K562 (cell line): ENCODE results near the gene HIPK2. TPM values are rescaled to one million over a fixed set of nuclear protein-coding genes. Genes with fewer than 3 reads are reported as not detected.

Experiments used
- ATAC-seq: fragments of 200-7000 bp; cut with Tn5 transposase; 3 replicates; pipeline ENCODE4 v1.9.1; 2020; ENCODE audit warnings: moderate library complexity
- BruUV-seq: library from RNA; stranded (reverse); fragments of 400-500 nt; replicated peaks from 2 replicates; lab custom pipeline; 2021; lab: Mats Ljungman, UMichigan
- CTCF ChIA-PET: fragments of 300-600 bp; formaldehyde crosslinking; extraction: SDS; loops from one replicate; lab custom pipeline; 2021; ENCODE audit warnings: low intra/inter-chr PET ratio; lab: Yijun Ruan, JAX
- POLR2A ChIA-PET: fragments of 300-600, 350-650 bp; sonication (Branson Sonifier 250); formaldehyde crosslinking; extraction: SDS; loops from one replicate; lab custom pipeline; 2021; ENCODE audit warnings: antibody characterized with exemption, inconsistent platforms; lab: Yijun Ruan, JAX
- DNase-seq, 4 experiments: peaks; one replicate each; pipeline versions ENCODE4 v3.0.0 to v3.0.0-alpha.2; 2011 to 2018; ENCODE audit warnings: low spot score in 3 of 4, mixed read lengths in 3 of 4; ENCODE audit errors: extremely low read depth in 1 of 4
- FAIRE-seq: peaks from 2 replicates; lab custom pipeline; 2011; peaks lifted over from hg19 to GRCh38; lab: Jason Lieb, UNC
- H2AFZ ChIP-seq: 2 replicates; pipeline ENCODE4 v1.6.0; 2011; ENCODE audit warnings: low read depth, low read length, control low read depth, inconsistent platforms
- H3K27ac ChIP-seq: fragments of 200-600 bp; 3 replicates; pipeline ENCODE4 v1.8.0; 2011; ENCODE audit warnings: low read depth, mild to moderate bottlenecking, control low read depth, inconsistent platforms, low read length, moderate library complexity, mixed read lengths; ENCODE audit errors: extremely low read depth
- H3K27me3 ChIP-seq, 2 experiments: fragments of 300-600 bp in 1 of 2; 2 replicates in 1 of 2; 3 replicates in 1 of 2; pipeline versions ENCODE4 v1.6.0 to v1.8.0; 2011; ENCODE audit warnings: inconsistent platforms in 2 of 2, low read length in 2 of 2, mild to moderate bottlenecking in 1 of 2, mixed read lengths in 1 of 2, moderate library complexity in 1 of 2; ENCODE audit not compliant: control insufficient read depth in 2 of 2, insufficient read depth in 2 of 2
- H3K36me3 ChIP-seq: fragments of 300-600 bp; 3 replicates; pipeline ENCODE4 v1.8.0; 2011; ENCODE audit warnings: mild to moderate bottlenecking, low read length, inconsistent platforms; ENCODE audit not compliant: control insufficient read depth, insufficient read depth
- H3K4me1 ChIP-seq, 2 experiments: fragments of 200-600 bp in 1 of 2; replicated peaks in 1 of 2; 2 replicates in 1 of 2; 3 replicates in 1 of 2; pipeline versions ENCODE4 v1.5.1 to v1.8.0; 2011; ENCODE audit warnings: inconsistent platforms in 2 of 2, low read length in 2 of 2, mild to moderate bottlenecking in 1 of 2, mixed read lengths in 1 of 2, moderate library complexity in 1 of 2; ENCODE audit not compliant: control insufficient read depth in 2 of 2, insufficient read depth in 2 of 2
- H3K4me2 ChIP-seq: 2 replicates; pipeline ENCODE4 v1.6.1; 2011; ENCODE audit warnings: low read length, control low read depth, inconsistent platforms, mixed read lengths; ENCODE audit not compliant: insufficient read depth
- H3K4me3 ChIP-seq: fragments of 200-600 bp; sonication (generic), shearing (Covaris generic); 2 replicates; pipeline ENCODE4 v1.5.1; 2016; ENCODE audit warnings: control low read depth, inconsistent platforms
- H3K79me2 ChIP-seq: fragments of 200-600 bp; 3 replicates; pipeline ENCODE4 v1.8.0; 2011; ENCODE audit warnings: low read length, inconsistent platforms; ENCODE audit not compliant: control insufficient read depth, insufficient read depth
- H3K9ac ChIP-seq, 2 experiments: 2 replicates each; pipeline versions ENCODE4 v1.6.0 to v1.6.1; 2011; ENCODE audit warnings: low read depth in 2 of 2, low read length in 2 of 2, control low read depth in 1 of 2, inconsistent platforms in 1 of 2, mild to moderate bottlenecking in 1 of 2, mixed read lengths in 1 of 2; ENCODE audit not compliant: insufficient read depth in 1 of 2
- H3K9me1 ChIP-seq: one replicate; pipeline ENCODE4 v1.6.0; 2011; ENCODE audit warnings: inconsistent platforms, mild to moderate bottlenecking, low read length, moderate library complexity; ENCODE audit not compliant: control insufficient read depth, insufficient read depth
- H3K9me3 ChIP-seq: replicated peaks from 2 replicates; pipeline ENCODE4 v1.5.1; 2011; ENCODE audit warnings: low read depth, low read length, inconsistent platforms; ENCODE audit not compliant: control insufficient read depth, insufficient read depth
- H4K20me1 ChIP-seq: replicated peaks from 2 replicates; pipeline ENCODE4 v1.6.1; 2011; ENCODE audit warnings: low read length, inconsistent platforms, mixed read lengths; ENCODE audit not compliant: control insufficient read depth, insufficient read depth
- POLR2B ChIP-seq: fragments of 450-650 bp; IDR thresholded peaks from 2 replicates; pipeline ENCODE4 v1.6.1; 2018; ENCODE audit warnings: low read depth; ENCODE audit not compliant: partially characterized antibody
- ZNF384 ChIP-seq: IDR thresholded peaks from 2 replicates; pipeline ENCODE4 v1.6.1; 2012; ENCODE audit warnings: low read depth, low read length, improper control_type of control experiment
- WGBS: fragments of 100-300 bp; shearing (Covaris generic); methylation state at CpG from one replicate; pipeline ENCODE4 v1.1.6; 2016; ENCODE audit warnings: low coverage, mixed read lengths; ENCODE audit not compliant: insufficient coverage; ENCODE audit errors: missing lambda C conversion rate; 5-methylcytosine and 5-hydroxymethylcytosine counted together
- in situ Hi-C: fragments of 300-500 bp; cut with MboI; formaldehyde crosslinking; loops from 4 replicates; pipeline ENCODE4 v1.15.0; 2018; ENCODE audit warnings: inconsistent platforms, mixed read lengths
- intact Hi-C: fragments of 100-400 bp; cut with micrococcal nuclease; formaldehyde crosslinking; loops from 2 replicates; pipeline ENCODE4 v1.14.2; 2022
- polyA plus RNA-seq, 8 experiments: library from polyadenylated mRNA; depleted of rRNA in 4 of 8; stranded (reverse) in 5 of 8; unstranded in 3 of 8; fragments of >200 nt; fragmentation: Nextera tagmentation in 2 of 8; fragmentation: Illumina TruSeq in 1 of 8; extraction: Ambion mirVana in 2 of 8; extraction: Trizol in 1 of 8; gene quantifications; 2 replicates each; pipeline versions ENCODE4 v1.2.1 to v1.2.3, GENCODE V29; 2011 to 2014; ENCODE audit warnings: inconsistent platforms in 1 of 8, missing spikeins in 1 of 8
- total RNA-seq, 7 experiments: library from RNA; depleted of rRNA in 6 of 7; stranded (reverse); fragments of >200 nt in 6 of 7; fragmentation: Illumina TruSeq in 2 of 7; extraction: Trizol in 2 of 7; gene quantifications; 2 replicates each; pipeline versions ENCODE4 v1.2.1 to v1.2.3, GENCODE V29; 2011 to 2021; ENCODE audit warnings: low replicate concordance in 1 of 7
- TF ChIP-seq, protein P1 (sequence below), 2 experiments: IDR thresholded peaks; 2 replicates each; pipeline ENCODE4 v1.6.1; 2011; ENCODE audit warnings: borderline replicate concordance in 1 of 2, control low read depth in 1 of 2, low read depth in 1 of 2, low read length in 1 of 2, mild to moderate bottlenecking in 1 of 2, mixed read lengths in 1 of 2, moderate library complexity in 1 of 2; ENCODE audit not compliant: insufficient read depth in 1 of 2, insufficient read length in 1 of 2, poor library complexity in 1 of 2, severe bottlenecking in 1 of 2; ENCODE audit errors: extremely low read depth in 1 of 2

The HIPK2 gene
- total and polyA plus RNA-seq, 9 of the 15 experiments (the other 6 are each of a cell fraction or from before 2014, with no cell fraction given), result 0.69 to 19.8 (median 5.1) TPM

- Histone ChIP-seq H3K4me2 (no peak overlapping the region), H2AFZ (no peak overlapping the region), H4K20me1 (no peaks in the 10 kb centered on the region), H3K9me3 (no peaks in the 10 kb centered on the region), H3K36me3 (no peaks in the 10 kb centered on the region), H3K27ac (no peak overlapping the region), H3K79me2 (no peaks in the 10 kb centered on the region), H3K27me3 (peaks cover 2 to 16% of the 10 kb centered on the region in 2 experiments; a peak in 3 of 5 replicates), H3K9ac (no peak overlapping the region), H3K4me3 (no peak overlapping the region), H3K4me1 (peaks cover 0 to 2% of the 10 kb centered on the region in 2 experiments; a peak in 1 of 5 replicates), H3K9me1 (no peaks in the 10 kb centered on the region)
- CTCF ChIA-PET, result no interaction called here
- DNase-seq (no peak), FAIRE-seq (no peak), ATAC-seq (peak; percentile 59)
- TF ChIP-seq ZNF384 (peak; percentile 55), POLR2B (no peak)
- TF ChIP-seq, protein P1, sequence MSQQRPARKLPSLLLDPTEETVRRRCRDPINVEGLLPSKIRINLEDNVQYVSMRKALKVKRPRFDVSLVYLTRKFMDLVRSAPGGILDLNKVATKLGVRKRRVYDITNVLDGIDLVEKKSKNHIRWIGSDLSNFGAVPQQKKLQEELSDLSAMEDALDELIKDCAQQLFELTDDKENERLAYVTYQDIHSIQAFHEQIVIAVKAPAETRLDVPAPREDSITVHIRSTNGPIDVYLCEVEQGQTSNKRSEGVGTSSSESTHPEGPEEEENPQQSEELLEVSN (IDR thresholded peaks at IDR 0.05; ENCODE audit: borderline replicate concordance in 1 of 2, extremely low read depth in 1 of 2, insufficient read depth in 1 of 2, insufficient read length in 1 of 2, low read depth in 1 of 2, low read length in 1 of 2, poor library complexity in 1 of 2, severe bottlenecking in 1 of 2), result no peak
- 13% methylated on average over 3 of the region's 4 CpGs for WGBS
- intact Hi-C loops, result no loop called here
- no TSS peak for BruUV-seq
- POLR2A ChIA-PET, result interaction anchor here (1.0 to 1.2 kb wide), 2 partner anchors 13 to 29 kb away, joined by 3 to 4 read pairs; no protein-coding TSS in a partner anchor
- in situ Hi-C loops, result no loop called here
Measured at GRCh38 chr7:139798892-139799291, 21.1 kb upstream of the HIPK2 start.
